Mesothelial cell of epicardium (in vitro differentiated cells): Measurements from ENCODE around the gene RAI14. TPM values are rescaled to one million over a fixed set of nuclear protein-coding genes. Genes with fewer than 3 reads are reported as not detected.
A peak's percentile ranks its signal among the peaks of the same experiment; 100 is the strongest.

Experiments
- DNase-seq, 2 experiments: peaks; one replicate each; pipeline ENCODE4 v3.0.0; 2021; ENCODE audit warnings: low spot score in 2 of 2; ENCODE audit not compliant: unreplicated experiment in 2 of 2
- H3K27ac Mint-ChIP-seq: 2 replicates; pipeline ENCODE4 v1.8.0; 2021; ENCODE audit warnings: mixed read lengths
- H3K27me3 Mint-ChIP-seq: 2 replicates; pipeline ENCODE4 v1.8.0; 2021; ENCODE audit warnings: low read depth, mixed read lengths
- H3K36me3 Mint-ChIP-seq: 2 replicates; pipeline ENCODE4 v1.8.0; 2021; ENCODE audit warnings: mixed read lengths
- H3K4me1 Mint-ChIP-seq: 2 replicates; pipeline ENCODE4 v1.8.0; 2021; ENCODE audit warnings: mixed read lengths
- H3K4me3 Mint-ChIP-seq: 2 replicates; pipeline ENCODE4 v1.8.0; 2021; ENCODE audit warnings: mild to moderate bottlenecking, moderate library complexity, mixed read lengths
- H3K9me3 Mint-ChIP-seq: 2 replicates; pipeline ENCODE4 v1.8.0; 2021; ENCODE audit warnings: mixed read lengths
- CTCF ChIP-seq: fragments of 200-600 bp; sonication (generic); IDR thresholded peaks from one replicate; pipeline ENCODE4 v1.5.0; 2021; ENCODE audit warnings: antibody characterized with exemption; ENCODE audit not compliant: unreplicated experiment
- total RNA-seq: library from RNA; stranded (reverse); gene quantifications from 3 replicates; pipeline ENCODE4 v1.2.1, GENCODE V29; 2021

Gene RAI14
- total RNA-seq, 1 donor from 2014 or later, result 134 TPM

DNA sequence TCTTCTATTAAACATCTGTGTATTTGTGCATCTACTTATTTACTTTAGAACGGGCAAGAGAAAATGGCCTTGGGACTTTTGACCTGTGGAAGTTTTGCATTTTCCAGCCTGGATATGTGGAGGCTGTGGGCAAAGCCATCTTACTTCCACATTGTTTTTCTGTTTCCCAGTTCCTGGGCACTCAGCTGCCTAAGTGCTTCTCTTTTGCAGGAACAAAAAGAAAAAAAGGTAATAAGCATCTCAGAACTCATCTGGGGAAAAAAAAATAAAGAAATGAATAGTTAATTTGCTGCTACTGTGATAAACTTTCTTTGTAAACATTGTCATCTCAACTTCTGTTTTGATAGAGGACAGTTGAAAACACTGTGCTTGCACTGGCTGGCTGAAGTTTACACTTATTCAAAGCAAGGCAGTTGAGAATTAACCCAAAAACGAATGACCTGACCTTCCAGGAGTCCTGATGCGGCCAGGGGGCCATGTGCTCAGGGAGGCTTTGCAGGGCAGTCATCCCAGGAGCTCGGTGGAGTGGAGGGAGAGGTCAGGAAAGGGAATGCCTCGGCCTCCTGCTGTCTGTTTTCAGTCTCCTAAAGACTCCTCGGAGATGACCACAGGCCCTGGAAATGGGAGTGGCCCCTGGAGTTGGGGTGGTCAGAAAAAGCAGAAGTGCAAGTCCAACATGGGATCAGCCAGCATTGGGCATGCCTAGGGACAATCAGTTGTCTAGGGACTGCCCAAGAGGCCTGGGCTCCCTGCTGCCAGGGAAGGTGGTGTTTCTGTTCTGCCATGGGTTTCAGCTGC lies 75.5 kb downstream of the RAI14 start:
- Mint-ChIP-seq H3K4me3 (no peak overlapping the region), H3K27me3 (no peaks in the 10 kb centered on the region), H3K9me3 (peaks cover 10% of the 10 kb centered on the region), H3K27ac (no peak overlapping the region), H3K4me1 (peaks cover 12% of the 10 kb centered on the region), H3K36me3 (peaks cover 25% of the 10 kb centered on the region)
- no peak for TF ChIP-seq CTCF
- no peak for DNase-seq

GRCh38 chr5:34734326-34734725 lies 78.2 kb downstream of the RAI14 start:
- TF ChIP-seq CTCF, result no peak
- Mint-ChIP-seq H3K4me1 (peaks cover 19% of the 10 kb centered on the region), H3K27ac (no peak overlapping the region), H3K27me3 (no peaks in the 10 kb centered on the region), H3K9me3 (no peaks in the 10 kb centered on the region), H3K4me3 (no peak overlapping the region), H3K36me3 (peaks cover 7% of the 10 kb centered on the region)
- no peak for DNase-seq

- TF ChIP-seq CTCF, result no peak
- peaks cover 21% of the 10 kb centered on the region for H3K4me1 Mint-ChIP-seq
- no peaks in the 10 kb centered on the region for H3K9me3 Mint-ChIP-seq
- peaks cover 3% of the 10 kb centered on the region for H3K36me3 Mint-ChIP-seq
- no peak for DNase-seq
- peak overlapping the region; percentile 71 for H3K27ac Mint-ChIP-seq
- no peaks in the 10 kb centered on the region for H3K27me3 Mint-ChIP-seq
- no peak overlapping the region for H3K4me3 Mint-ChIP-seq
Observed at GRCh38 chr5:34735491-34736426, 79.6 kb downstream of the RAI14 start.

GRCh38 chr5:34736445-34737115 lies 80.5 kb downstream of the RAI14 start:
- Mint-ChIP-seq H3K9me3 (no peaks in the 10 kb centered on the region), H3K36me3 (peaks cover 5% of the 10 kb centered on the region), H3K27me3 (no peaks in the 10 kb centered on the region), H3K4me1 (peaks cover 21% of the 10 kb centered on the region), H3K4me3 (no peak overlapping the region), H3K27ac (no peak overlapping the region)
- no peak for TF ChIP-seq CTCF
- no peak for DNase-seq

- TF ChIP-seq CTCF, result no peak
- peak overlapping the region; percentile 32 for H3K27ac Mint-ChIP-seq
- H3K9me3 Mint-ChIP-seq, result no peaks in the 10 kb centered on the region
- H3K27me3 Mint-ChIP-seq, result no peaks in the 10 kb centered on the region
- H3K36me3 Mint-ChIP-seq, result peaks cover 7% of the 10 kb centered on the region
- H3K4me1 Mint-ChIP-seq, result peaks cover 21% of the 10 kb centered on the region
- DNase-seq, result no peak
- no peak overlapping the region for H3K4me3 Mint-ChIP-seq
Observed at GRCh38 chr5:34737731-34738130, 81.6 kb downstream of the RAI14 start.
